EH (cell line): Measurements from ENCODE around the gene POLD4.
"Not testable (repeated sequence)": the region's sequence is repeated elsewhere in the genome, so short reads cannot be mapped to it uniquely, and the experiment has no call there.

Experiments used
- DNase-seq: peaks from one replicate; pipeline ENCODE4 v3.0.0-alpha.2; 2015; ENCODE audit warnings: low read depth

POLD4 gene

GRCh38 chr11:67353317-67354074 lies at the start of gene POLD4:
TSS of gene POLD4 (minus strand) at chr11:67353546. CDS start at chr11:67353399, 147 bp downstream.
- DNase-seq = peak; percentile 98

GRCh38 chr11:67403085-67403484 lies 49.7 kb upstream of the POLD4 start:
- not testable (repeated sequence) for DNase-seq

- DNase-seq = not testable (repeated sequence)
Observed at GRCh38 chr11:67402192-67402839, 49.0 kb upstream of the POLD4 start.

GRCh38 chr11:67401495-67402191 lies 48.3 kb upstream of the POLD4 start, which contains the start of gene PPP1CA:
TSS of gene PPP1CA (minus strand) at chr11:67401858. CDS start at chr11:67401782, 76 bp downstream.
- DNase-seq = peak; percentile 90

- no peak for DNase-seq
Observed at GRCh38 chr11:67400942-67401494, 47.7 kb upstream of the POLD4 start.

- DNase-seq = no peak
Observed at GRCh38 chr11:67400251-67400941, 47.0 kb upstream of the POLD4 start.

- DNase-seq = no peak
Observed at GRCh38 chr11:67398661-67399563, 45.6 kb upstream of the POLD4 start.

GRCh38 chr11:67397986-67398660 lies 44.8 kb upstream of the POLD4 start:
- DNase-seq = no peak

- DNase-seq = no peak
Observed at GRCh38 chr11:67397536-67397935, 44.2 kb upstream of the POLD4 start.

GRCh38 chr11:67396587-67397389 lies 43.4 kb upstream of the POLD4 start:
- DNase-seq = no peak

- no peak for DNase-seq
Observed at GRCh38 chr11:67396259-67396581, 42.9 kb upstream of the POLD4 start.

- no peak for DNase-seq
Observed at GRCh38 chr11:67395555-67396258, 42.4 kb upstream of the POLD4 start.

- no peak for DNase-seq
Observed at GRCh38 chr11:67393990-67394389, 40.6 kb upstream of the POLD4 start.

- DNase-seq = no peak
Observed at GRCh38 chr11:67393437-67393836, 40.1 kb upstream of the POLD4 start.

- DNase-seq = no peak
Observed at GRCh38 chr11:67392183-67392715, 38.9 kb upstream of the POLD4 start.

GRCh38 chr11:67391304-67392182 lies 38.2 kb upstream of the POLD4 start, which contains the start of gene RAD9A:
TSS of gene RAD9A (plus strand) at chr11:67391986. CDS start at chr11:67392045, 59 bp downstream.
- DNase-seq = peak; percentile 94

- DNase-seq = no peak
Observed at GRCh38 chr11:67390947-67391303, 37.6 kb upstream of the POLD4 start.

- no peak for DNase-seq
Observed at GRCh38 chr11:67389477-67389876, 36.1 kb upstream of the POLD4 start.
